Ovary (tissue), 3 donors: ENCODE measurements around the gene GABRG3.

ENCODE experiments used
- CTCF ChIP-seq, 3 donors: fragments of 450-650 bp in 2 of 3; fragments of 200-600 bp in 1 of 3; IDR thresholded peaks; one replicate each; pipeline versions ENCODE4 v1.5.1 to v1.8.0; 2016 to 2022; ENCODE audit warnings: antibody characterized with exemption in 3 of 3, mild to moderate bottlenecking in 1 of 3
- EP300 ChIP-seq: sonication (generic); formaldehyde crosslinking; IDR thresholded peaks from one replicate; pipeline ENCODE4 v1.6.1; 2017; ENCODE audit warnings: antibody characterized with exemption
- donor health status: DM: no; HTN: no; CAD: no.

DNA sequence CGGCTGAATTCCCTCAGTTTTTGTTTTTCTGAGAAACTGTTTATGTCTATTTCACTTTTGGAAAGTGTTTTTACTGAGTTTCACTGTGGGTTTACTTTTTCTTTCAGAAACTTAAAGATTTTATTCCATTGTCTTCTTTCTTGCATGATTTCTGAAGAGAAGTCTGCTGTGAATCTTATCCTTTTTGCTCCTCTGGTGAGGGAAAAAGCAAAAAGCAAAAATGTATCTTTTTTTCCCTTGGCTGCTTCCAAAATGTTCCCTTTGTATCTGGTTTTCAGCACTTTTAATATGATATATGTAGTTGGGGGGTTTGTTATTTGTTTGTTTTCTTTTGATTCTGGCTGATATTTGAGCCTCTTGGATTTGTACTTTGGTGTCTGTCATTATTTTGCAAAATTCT, 538.0 kb downstream of the GABRG3 start:
- TF ChIP-seq CTCF (IDR thresholded peaks at IDR 0.05) (no peak), EP300 (no peak)
